ENCODE measurements around the gene ACTN4.

GRCh38 chr19:38644719-38645118, 2.7 kb upstream of the ACTN4 start:
- TF ChIP-seq CTCF (conservative IDR thresholded peaks at IDR 0.05) (no peak), EZH2 (IDR thresholded peaks at IDR 0.05; ENCODE audit: low read depth) (no peak)

Data from PC-9 (cell line).